Heart left ventricle (tissue), 13 donors: ENCODE data around the gene ADGRD1.

Experiments used
- POLR2A ChIP-seq, 2 donors: fragments of 450-650 bp; IDR thresholded peaks; one replicate each; pipeline ENCODE4 v1.6.1; 2017; ENCODE audit warnings: antibody characterized with exemption in 2 of 2, mild to moderate bottlenecking in 2 of 2, moderate library complexity in 2 of 2
- TF ChIP-seq, protein P1 (sequence below), 12 donors: fragments of 200-600 bp; sonication (generic) in 4 of 12; IDR thresholded peaks; one replicate each; pipeline versions ENCODE4 v1.5.0 to v1.8.0; 2018 to 2022; ENCODE audit warnings: antibody characterized with exemption in 12 of 12, mild to moderate bottlenecking in 5 of 12
- donor health status: ischemic (EF 13 %, LVEDD 7.1; RV severe dilation, severe dysfunction).
- donor health status: DM: no; HTN: yes; CAD: no.
- donor health status: DM: no; HTN: no; CAD: no.
- donor health status: ischemic (EF 25% LVEDD 6.9; RV normal size, moderate dysfunction).
- donor health status: ischemic (EF 25% LVEDD 5.7; RV mildly dilated, moderate dysfunction).
- donor health status: ischemic (EF 35%, LVEDD 5.7; RV mildly dilated, moderate dysfunction).
- donor health status: nonischemic (EF 11% LVEDD 7.7; RV severe dilation, severe dysfunction).
- donor health status: DM: yes; HTN: yes; CAD: no.
- donor health status: PGD.
- donor health status: ischemic (EF 29% LVEDD 5.4; RV normal size, mild dysfunction).
- donor health status: nonischemic (EF 23%, LVEDD 6.1; RV moderate dilation, normal function).

GRCh38 chr12:131087991-131088700, 134.4 kb downstream of the ADGRD1 start:
- no peak for TF ChIP-seq POLR2A (IDR thresholded peaks at IDR 0.05)
- TF ChIP-seq, protein P1, sequence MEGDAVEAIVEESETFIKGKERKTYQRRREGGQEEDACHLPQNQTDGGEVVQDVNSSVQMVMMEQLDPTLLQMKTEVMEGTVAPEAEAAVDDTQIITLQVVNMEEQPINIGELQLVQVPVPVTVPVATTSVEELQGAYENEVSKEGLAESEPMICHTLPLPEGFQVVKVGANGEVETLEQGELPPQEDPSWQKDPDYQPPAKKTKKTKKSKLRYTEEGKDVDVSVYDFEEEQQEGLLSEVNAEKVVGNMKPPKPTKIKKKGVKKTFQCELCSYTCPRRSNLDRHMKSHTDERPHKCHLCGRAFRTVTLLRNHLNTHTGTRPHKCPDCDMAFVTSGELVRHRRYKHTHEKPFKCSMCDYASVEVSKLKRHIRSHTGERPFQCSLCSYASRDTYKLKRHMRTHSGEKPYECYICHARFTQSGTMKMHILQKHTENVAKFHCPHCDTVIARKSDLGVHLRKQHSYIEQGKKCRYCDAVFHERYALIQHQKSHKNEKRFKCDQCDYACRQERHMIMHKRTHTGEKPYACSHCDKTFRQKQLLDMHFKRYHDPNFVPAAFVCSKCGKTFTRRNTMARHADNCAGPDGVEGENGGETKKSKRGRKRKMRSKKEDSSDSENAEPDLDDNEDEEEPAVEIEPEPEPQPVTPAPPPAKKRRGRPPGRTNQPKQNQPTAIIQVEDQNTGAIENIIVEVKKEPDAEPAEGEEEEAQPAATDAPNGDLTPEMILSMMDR (IDR thresholded peaks at IDR 0.05): no peak
